RWPE2 (cell line): Measurements from ENCODE around the gene KRTAP10-12.
A peak's percentile ranks its signal among the peaks of the same experiment; 100 is the strongest.

ENCODE experiments used
- ATAC-seq: fragments of 200-7000 bp; cut with Tn5 transposase; 3 replicates; pipeline ENCODE4 v1.9.1; 2021; ENCODE audit warnings: low read depth
- DNase-seq: peaks from one replicate; pipeline ENCODE4 v3.0.0-alpha.2; 2020; ENCODE audit warnings: low spot score
- H3K27ac ChIP-seq: fragments of 450-650 bp; 2 replicates; pipeline ENCODE4 v1.5.1; 2017; ENCODE audit warnings: mild to moderate bottlenecking; ENCODE audit not compliant: poor library complexity, severe bottlenecking
- H3K27me3 ChIP-seq: fragments of 250-450 bp; sonication (Bioruptor Pico); 2 replicates; pipeline ENCODE4 v1.5.1; 2021; ENCODE audit warnings: mild to moderate bottlenecking, moderate library complexity; ENCODE audit not compliant: insufficient read depth, poor library complexity, severe bottlenecking
- H3K36me3 ChIP-seq: fragments of 250-450 bp; sonication (Bioruptor Pico); 2 replicates; pipeline ENCODE4 v1.5.1; 2020; ENCODE audit warnings: low read depth, mild to moderate bottlenecking, moderate library complexity
- H3K4me1 ChIP-seq: fragments of 250-450 bp; sonication (Bioruptor Pico); 2 replicates; pipeline ENCODE4 v1.5.1; 2021; ENCODE audit warnings: mild to moderate bottlenecking, moderate library complexity; ENCODE audit not compliant: insufficient read depth, poor library complexity, severe bottlenecking
- H3K4me3 ChIP-seq: fragments of 250-450 bp; sonication (Bioruptor Pico); 2 replicates; pipeline ENCODE4 v1.5.1; 2021; ENCODE audit warnings: mild to moderate bottlenecking, moderate library complexity; ENCODE audit not compliant: severe bottlenecking
- H3K9me3 ChIP-seq: fragments of 250-450 bp; sonication (Bioruptor Pico); 2 replicates; pipeline ENCODE4 v1.5.1; 2021; ENCODE audit warnings: mild to moderate bottlenecking, moderate library complexity; ENCODE audit not compliant: severe bottlenecking
- TF ChIP-seq, protein P1 (sequence below): fragments of 450-650 bp; IDR thresholded peaks from one replicate; pipeline ENCODE4 v1.5.1; 2017; ENCODE audit warnings: mild to moderate bottlenecking, moderate library complexity; ENCODE audit not compliant: poor library complexity, severe bottlenecking

The KRTAP10-12 gene

GRCh38 chr21:44740742-44741141, 43.8 kb downstream of the KRTAP10-12 start:
- ATAC-seq = no peak
- Histone ChIP-seq H3K4me1 (peaks cover 7% of the 10 kb centered on the region), H3K9me3 (peaks cover 2% of the 10 kb centered on the region), H3K27me3 (no peaks in the 10 kb centered on the region), H3K36me3 (no peaks in the 10 kb centered on the region), H3K27ac (no peak overlapping the region), H3K4me3 (no peak overlapping the region)
- TF ChIP-seq, protein P1, sequence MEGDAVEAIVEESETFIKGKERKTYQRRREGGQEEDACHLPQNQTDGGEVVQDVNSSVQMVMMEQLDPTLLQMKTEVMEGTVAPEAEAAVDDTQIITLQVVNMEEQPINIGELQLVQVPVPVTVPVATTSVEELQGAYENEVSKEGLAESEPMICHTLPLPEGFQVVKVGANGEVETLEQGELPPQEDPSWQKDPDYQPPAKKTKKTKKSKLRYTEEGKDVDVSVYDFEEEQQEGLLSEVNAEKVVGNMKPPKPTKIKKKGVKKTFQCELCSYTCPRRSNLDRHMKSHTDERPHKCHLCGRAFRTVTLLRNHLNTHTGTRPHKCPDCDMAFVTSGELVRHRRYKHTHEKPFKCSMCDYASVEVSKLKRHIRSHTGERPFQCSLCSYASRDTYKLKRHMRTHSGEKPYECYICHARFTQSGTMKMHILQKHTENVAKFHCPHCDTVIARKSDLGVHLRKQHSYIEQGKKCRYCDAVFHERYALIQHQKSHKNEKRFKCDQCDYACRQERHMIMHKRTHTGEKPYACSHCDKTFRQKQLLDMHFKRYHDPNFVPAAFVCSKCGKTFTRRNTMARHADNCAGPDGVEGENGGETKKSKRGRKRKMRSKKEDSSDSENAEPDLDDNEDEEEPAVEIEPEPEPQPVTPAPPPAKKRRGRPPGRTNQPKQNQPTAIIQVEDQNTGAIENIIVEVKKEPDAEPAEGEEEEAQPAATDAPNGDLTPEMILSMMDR = no peak
- peak; percentile 23 for DNase-seq

DNA sequence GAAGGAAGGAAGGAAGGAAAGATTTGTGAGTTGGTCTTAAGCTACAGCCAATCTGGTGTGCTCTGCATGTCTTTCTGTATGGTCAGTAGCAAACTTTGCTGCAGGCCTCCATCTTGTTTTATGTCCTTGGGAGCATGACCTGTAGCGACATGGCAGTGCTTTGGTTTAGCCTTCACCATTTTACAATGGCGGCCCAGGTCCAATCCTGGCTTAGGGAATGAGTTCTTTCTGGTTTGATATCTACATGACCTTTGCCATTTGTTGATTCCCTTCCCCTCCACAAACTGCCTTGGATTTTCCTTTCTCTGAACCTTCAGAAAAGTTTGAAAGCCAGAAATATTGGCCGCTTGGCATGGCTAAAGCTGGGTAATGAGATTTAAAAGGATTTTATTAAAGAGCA, 44.9 kb downstream of the KRTAP10-12 start:
- ATAC-seq (no peak), DNase-seq (no peak)
- peaks cover 2% of the 10 kb centered on the region for H3K9me3 ChIP-seq
- no peaks in the 10 kb centered on the region for H3K36me3 ChIP-seq
- no peaks in the 10 kb centered on the region for H3K27me3 ChIP-seq
- H3K4me1 ChIP-seq = no peaks in the 10 kb centered on the region
- no peak overlapping the region for H3K4me3 ChIP-seq
- no peak overlapping the region for H3K27ac ChIP-seq
- TF ChIP-seq, protein P1 = no peak

DNA sequence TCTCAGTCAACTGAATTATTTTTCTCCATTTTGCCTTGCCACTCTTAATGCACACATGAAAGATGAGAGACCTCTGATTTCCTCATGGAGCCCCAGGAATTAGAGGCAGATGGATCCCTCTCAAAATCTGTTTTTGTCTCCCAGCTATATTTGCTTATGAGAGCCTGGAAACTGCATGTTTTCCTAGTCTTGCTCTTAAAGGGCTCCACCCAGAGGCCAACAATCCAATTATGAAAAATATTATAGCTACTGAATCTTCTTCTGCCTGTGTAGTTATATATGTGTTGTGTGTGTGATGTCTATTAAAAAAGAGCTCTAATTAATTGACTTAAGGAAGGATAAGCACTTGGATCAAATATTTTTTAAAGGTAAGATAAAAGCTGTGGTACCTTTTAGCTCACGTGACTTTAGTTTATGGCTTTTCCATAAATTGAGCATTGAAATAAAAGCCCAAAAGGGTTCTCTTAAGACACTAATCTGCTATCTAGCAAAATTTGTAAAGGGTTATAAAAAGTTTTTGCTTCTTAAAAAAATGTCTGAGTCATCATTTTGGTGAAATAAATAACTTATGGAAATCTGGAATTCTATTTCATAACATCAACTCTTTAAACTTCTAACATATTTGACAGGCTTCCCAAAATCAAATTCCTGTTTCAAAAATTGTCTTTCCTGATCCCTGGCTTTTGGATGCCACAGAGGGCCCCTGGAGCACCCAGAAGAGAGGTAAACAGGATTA, 45.6 kb downstream of the KRTAP10-12 start:
- H3K27ac ChIP-seq = no peak overlapping the region
- ATAC-seq (no peak), DNase-seq (no peak)
- no peaks in the 10 kb centered on the region for H3K4me1 ChIP-seq
- TF ChIP-seq, protein P1 = peak; percentile 58
- no peak overlapping the region for H3K4me3 ChIP-seq
- no peaks in the 10 kb centered on the region for H3K36me3 ChIP-seq
- H3K9me3 ChIP-seq = peaks cover 2% of the 10 kb centered on the region
- no peaks in the 10 kb centered on the region for H3K27me3 ChIP-seq
